SK-MEL-5 (cell line): ENCODE results near the gene IRF2BP2. TPM values are rescaled to one million over a fixed set of nuclear protein-coding genes. Genes with fewer than 3 reads are reported as not detected.
A peak's percentile ranks its signal among the peaks of the same experiment; 100 is the strongest.

Experiments
- DNase-seq: peaks from one replicate; pipeline ENCODE4 v3.0.0-alpha.2; 2016; ENCODE audit warnings: low read depth, low spot score
- in situ Hi-C: cut with HindIII; loops from 2 replicates; pipeline ENCODE4 v1.10.0; 2016; ENCODE audit warnings: low sequenced_read_pairs, high pct_unique_total_duplicates, low pct_unique_long_range_greater_than_20kb
- polyA plus RNA-seq, 2 experiments: library from polyadenylated mRNA; depleted of rRNA; stranded (reverse); fragments of >200 nt; gene quantifications; 2 replicates each; pipeline ENCODE4 v1.2.3, GENCODE V29; 2015
- total RNA-seq: library from RNA; depleted of rRNA; stranded (reverse); fragments of >200 nt; shearing (Covaris generic); gene quantifications from 2 replicates; pipeline ENCODE4 v1.2.3, GENCODE V29; 2014; rRNA removed

IRF2BP2 gene
- total RNA-seq = 46.1 and 47.5 TPM in 2 replicates
- polyA plus RNA-seq (2015; cell fraction: cytosol; rRNA removed) = 46.5 and 70.0 TPM in 2 replicates
- polyA plus RNA-seq (2015; cell fraction: nucleus; rRNA removed) = 63.0 and 96.7 TPM in 2 replicates

- in situ Hi-C loops = no loop called here
- DNase-seq = peak; percentile 84
Observed at GRCh38 chr1:234610061-234610665, at the start of gene IRF2BP2. IRF2BP2 (minus strand) TSS chr1:234610178; CDS start chr1:234609494, 684 bp downstream.

- no peak for DNase-seq
- in situ Hi-C loops = no loop called here
Observed at GRCh38 chr1:234659538-234659937, 49.6 kb upstream of the IRF2BP2 start.

GRCh38 chr1:234658138-234658537 is 48.2 kb upstream of the IRF2BP2 start:
- no peak for DNase-seq
- in situ Hi-C loops = no loop called here

- in situ Hi-C loops = no loop called here
- peak; percentile 14 for DNase-seq
Observed at GRCh38 chr1:234656944-234657654, 47.1 kb upstream of the IRF2BP2 start.

- in situ Hi-C loops = no loop called here
- no peak for DNase-seq
Observed at GRCh38 chr1:234656070-234656895, 46.3 kb upstream of the IRF2BP2 start.

- DNase-seq = no peak
- in situ Hi-C loops = no loop called here
Observed at GRCh38 chr1:234655328-234656069, 45.5 kb upstream of the IRF2BP2 start.

GRCh38 chr1:234654002-234654733 is 44.2 kb upstream of the IRF2BP2 start:
- in situ Hi-C loops = no loop called here
- DNase-seq = no peak

- in situ Hi-C loops = no loop called here
- no peak for DNase-seq
Observed at GRCh38 chr1:234649432-234650081, 39.6 kb upstream of the IRF2BP2 start.

- in situ Hi-C loops = no loop called here
- DNase-seq = no peak
Observed at GRCh38 chr1:234647758-234648157, 37.8 kb upstream of the IRF2BP2 start.

- no peak for DNase-seq
- in situ Hi-C loops = no loop called here
Observed at GRCh38 chr1:234647245-234647644, 37.3 kb upstream of the IRF2BP2 start.

- no peak for DNase-seq
- in situ Hi-C loops = no loop called here
Observed at GRCh38 chr1:234645964-234646363, 36.0 kb upstream of the IRF2BP2 start.

GRCh38 chr1:234645474-234645953 is 35.5 kb upstream of the IRF2BP2 start:
- DNase-seq = no peak

GRCh38 chr1:234644928-234645327 is 35.0 kb upstream of the IRF2BP2 start:
- no peak for DNase-seq
- in situ Hi-C loops = no loop called here

More at GRCh38 chr1:234645474-234645953, 35.5 kb upstream of the IRF2BP2 start:
- in situ Hi-C loops = no loop called here

- in situ Hi-C loops = no loop called here
- DNase-seq = no peak
Observed at GRCh38 chr1:234643850-234644134, 33.8 kb upstream of the IRF2BP2 start.

- DNase-seq = no peak
- in situ Hi-C loops = no loop called here
Observed at GRCh38 chr1:234643111-234643849, 33.3 kb upstream of the IRF2BP2 start.

- in situ Hi-C loops = no loop called here
Observed at GRCh38 chr1:234642428-234642827, 32.5 kb upstream of the IRF2BP2 start.

More at GRCh38 chr1:234642428-234642827, 32.5 kb upstream of the IRF2BP2 start:
- DNase-seq = no peak
